ENCODE data around the gene CBFA2T3. TPM values are rescaled to one million over a fixed set of nuclear protein-coding genes. Genes with fewer than 3 reads are reported as not detected.

The CBFA2T3 gene
- total RNA-seq, 1 experiment from 2014 or later, result 2.1 TPM

DNA sequence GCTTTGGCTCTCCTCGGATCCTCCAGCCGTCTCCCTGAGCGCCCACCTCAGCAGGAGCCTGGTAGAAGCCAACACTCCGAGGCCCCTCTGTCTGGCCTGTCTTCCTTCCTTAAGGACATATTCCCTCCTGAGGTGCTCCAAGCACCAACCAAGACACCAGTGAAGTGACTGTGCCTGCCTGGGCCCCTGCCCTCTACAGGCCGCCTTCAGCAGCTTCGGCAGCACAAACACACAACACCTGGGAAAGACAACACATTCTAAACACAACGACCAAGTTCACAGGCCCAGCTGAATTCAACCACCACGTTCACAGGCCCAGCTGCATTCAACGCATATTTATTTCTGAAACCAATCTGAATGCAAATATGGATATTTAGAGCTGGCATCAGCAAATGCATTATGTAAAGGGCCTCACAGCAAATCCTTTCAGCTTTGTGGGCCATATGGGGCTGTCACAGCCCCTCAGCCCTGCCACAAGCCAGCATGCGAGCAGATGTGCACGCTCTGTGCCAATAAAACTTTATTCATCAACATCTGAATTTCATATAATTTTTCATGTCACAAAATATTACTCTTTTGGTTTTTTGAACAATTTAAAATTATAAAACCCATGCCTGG lies 132.5 kb downstream of the CBFA2T3 start:
- BruUV-seq (replicated peaks), result no TSS peak
- CTCF ChIA-PET, result no interaction called here
- Histone ChIP-seq H3K27me3 (replicated peaks; ENCODE audit: control insufficient read depth, insufficient read depth, low read length) (no peaks in the 10 kb centered on the region), H3K9me3 (no peaks in the 10 kb centered on the region), H3K36me3 (ENCODE audit: control insufficient read depth, insufficient read depth, low read length) (peaks cover 4% of the 10 kb centered on the region), H3K4me3 (ENCODE audit: low read depth, low read length) (no peak overlapping the region), H3K4me1 (no peaks in the 10 kb centered on the region)
- H3K4me3 Mint-ChIP-seq (ENCODE audit: unreplicated experiment), result no peak overlapping the region
- no peaks in the 10 kb centered on the region for H3K9me3 Mint-ChIP-seq (ENCODE audit: unreplicated experiment)
- H3K27ac Mint-ChIP-seq (ENCODE audit: unreplicated experiment), result no peak overlapping the region
- peaks cover 18% of the 10 kb centered on the region for H3K36me3 Mint-ChIP-seq (ENCODE audit: insufficient read depth, unreplicated experiment)
- intact Hi-C loops (cut with micrococcal nuclease; ENCODE audit: unreplicated experiment), result no loop called here
- no peaks in the 10 kb centered on the region for H3K27me3 Mint-ChIP-seq (ENCODE audit: insufficient read depth, unreplicated experiment)
- TF ChIP-seq, protein P1, sequence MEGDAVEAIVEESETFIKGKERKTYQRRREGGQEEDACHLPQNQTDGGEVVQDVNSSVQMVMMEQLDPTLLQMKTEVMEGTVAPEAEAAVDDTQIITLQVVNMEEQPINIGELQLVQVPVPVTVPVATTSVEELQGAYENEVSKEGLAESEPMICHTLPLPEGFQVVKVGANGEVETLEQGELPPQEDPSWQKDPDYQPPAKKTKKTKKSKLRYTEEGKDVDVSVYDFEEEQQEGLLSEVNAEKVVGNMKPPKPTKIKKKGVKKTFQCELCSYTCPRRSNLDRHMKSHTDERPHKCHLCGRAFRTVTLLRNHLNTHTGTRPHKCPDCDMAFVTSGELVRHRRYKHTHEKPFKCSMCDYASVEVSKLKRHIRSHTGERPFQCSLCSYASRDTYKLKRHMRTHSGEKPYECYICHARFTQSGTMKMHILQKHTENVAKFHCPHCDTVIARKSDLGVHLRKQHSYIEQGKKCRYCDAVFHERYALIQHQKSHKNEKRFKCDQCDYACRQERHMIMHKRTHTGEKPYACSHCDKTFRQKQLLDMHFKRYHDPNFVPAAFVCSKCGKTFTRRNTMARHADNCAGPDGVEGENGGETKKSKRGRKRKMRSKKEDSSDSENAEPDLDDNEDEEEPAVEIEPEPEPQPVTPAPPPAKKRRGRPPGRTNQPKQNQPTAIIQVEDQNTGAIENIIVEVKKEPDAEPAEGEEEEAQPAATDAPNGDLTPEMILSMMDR (IDR thresholded peaks at IDR 0.05; ENCODE audit: insufficient read depth in 1 of 2, low read depth in 1 of 2, low read length in 1 of 2, severe bottlenecking in 1 of 2, unreplicated experiment in 1 of 2), result peak in 1 of 2 experiments; percentile 39
- H3K4me1 Mint-ChIP-seq (ENCODE audit: low read depth, unreplicated experiment), result no peaks in the 10 kb centered on the region
- DNase-seq, result no peak
- POLR2A ChIA-PET, result no interaction called here

DNA sequence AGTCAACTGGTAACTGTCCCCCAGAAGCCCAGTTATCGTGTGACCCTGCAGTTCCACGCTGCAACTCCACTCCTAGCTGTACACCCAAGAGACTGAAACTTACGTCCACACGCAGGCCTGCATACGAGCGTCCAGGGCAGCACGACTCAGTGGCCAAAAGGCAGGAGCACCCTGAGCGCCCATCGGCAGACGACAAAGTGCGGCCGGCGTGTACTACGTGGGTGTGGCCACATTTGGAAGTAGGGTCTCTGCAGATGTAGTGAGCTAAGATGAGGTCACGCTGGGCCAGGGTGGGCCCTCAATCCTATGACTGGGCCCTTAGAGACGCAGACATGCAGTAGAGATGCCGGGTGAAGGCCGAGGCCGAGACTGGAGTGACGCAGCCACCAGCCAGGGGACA lies 133.8 kb downstream of the CBFA2T3 start:
- H3K36me3 ChIP-seq (ENCODE audit: control insufficient read depth, insufficient read depth, low read length), result peaks cover 4% of the 10 kb centered on the region
- TF ChIP-seq, protein P1 (IDR thresholded peaks at IDR 0.05; ENCODE audit: insufficient read depth in 1 of 2, low read depth in 1 of 2, low read length in 1 of 2, severe bottlenecking in 1 of 2, unreplicated experiment in 1 of 2), result no peak
- ChIA-PET CTCF (no interaction called here), POLR2A (no interaction called here)
- H3K27me3 ChIP-seq (replicated peaks; ENCODE audit: control insufficient read depth, insufficient read depth, low read length), result no peaks in the 10 kb centered on the region
- H3K4me3 ChIP-seq (ENCODE audit: low read depth, low read length), result no peak overlapping the region
- H3K9me3 ChIP-seq, result no peaks in the 10 kb centered on the region
- Mint-ChIP-seq H3K9me3 (ENCODE audit: unreplicated experiment) (no peaks in the 10 kb centered on the region), H3K27me3 (ENCODE audit: insufficient read depth, unreplicated experiment) (no peaks in the 10 kb centered on the region), H3K4me3 (ENCODE audit: unreplicated experiment) (no peak overlapping the region), H3K4me1 (ENCODE audit: low read depth, unreplicated experiment) (no peaks in the 10 kb centered on the region), H3K36me3 (ENCODE audit: insufficient read depth, unreplicated experiment) (peaks cover 24% of the 10 kb centered on the region), H3K27ac (ENCODE audit: unreplicated experiment) (peak overlapping the region; percentile 3)
- no TSS peak for BruUV-seq (replicated peaks)
- intact Hi-C loops (cut with micrococcal nuclease; ENCODE audit: unreplicated experiment), result no loop called here
- DNase-seq, result no peak
- no peaks in the 10 kb centered on the region for H3K4me1 ChIP-seq

DNA sequence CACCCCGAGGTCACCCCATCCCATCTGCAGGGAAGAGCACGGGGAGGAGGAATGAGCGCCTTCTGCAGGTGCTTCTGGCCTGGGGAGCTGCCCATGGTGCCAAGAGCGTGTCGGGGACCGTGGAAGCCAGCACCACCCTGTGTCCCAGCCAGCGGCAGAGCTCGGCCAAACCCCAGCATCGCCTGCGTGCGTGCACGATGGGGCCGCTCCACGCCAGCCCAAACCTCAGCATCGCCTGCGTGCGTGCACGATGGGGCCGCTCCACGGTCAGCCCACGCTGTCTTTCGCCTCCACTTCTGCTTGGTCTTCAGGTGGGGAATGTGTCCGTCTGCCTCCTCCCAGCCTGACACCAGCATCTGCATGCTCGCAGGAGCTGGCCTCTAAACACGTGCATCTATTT lies 134.2 kb downstream of the CBFA2T3 start:
- POLR2A ChIA-PET, result no interaction called here
- BruUV-seq (replicated peaks), result no TSS peak
- H3K4me3 ChIP-seq (ENCODE audit: low read depth, low read length), result no peak overlapping the region
- no peaks in the 10 kb centered on the region for H3K4me1 Mint-ChIP-seq (ENCODE audit: low read depth, unreplicated experiment)
- H3K9me3 ChIP-seq, result no peaks in the 10 kb centered on the region
- no peaks in the 10 kb centered on the region for H3K27me3 ChIP-seq (replicated peaks; ENCODE audit: control insufficient read depth, insufficient read depth, low read length)
- CTCF ChIA-PET, result no interaction called here
- peaks cover 4% of the 10 kb centered on the region for H3K36me3 ChIP-seq (ENCODE audit: control insufficient read depth, insufficient read depth, low read length)
- H3K9me3 Mint-ChIP-seq (ENCODE audit: unreplicated experiment), result no peaks in the 10 kb centered on the region
- intact Hi-C loops (cut with micrococcal nuclease; ENCODE audit: unreplicated experiment), result no loop called here
- no peak overlapping the region for H3K4me3 Mint-ChIP-seq (ENCODE audit: unreplicated experiment)
- peaks cover 20% of the 10 kb centered on the region for H3K36me3 Mint-ChIP-seq (ENCODE audit: insufficient read depth, unreplicated experiment)
- no peaks in the 10 kb centered on the region for H3K4me1 ChIP-seq
- TF ChIP-seq, protein P1 (IDR thresholded peaks at IDR 0.05; ENCODE audit: insufficient read depth in 1 of 2, low read depth in 1 of 2, low read length in 1 of 2, severe bottlenecking in 1 of 2, unreplicated experiment in 1 of 2), result no peak
- no peaks in the 10 kb centered on the region for H3K27me3 Mint-ChIP-seq (ENCODE audit: insufficient read depth, unreplicated experiment)
- DNase-seq, result no peak
- peak overlapping the region; percentile 3 for H3K27ac Mint-ChIP-seq (ENCODE audit: unreplicated experiment)

Measured in Caco-2 (cell line).